ENCODE data around the gene MFSD12.

GRCh38 chr19:3515891-3516422, 41.4 kb downstream of the MFSD12 start:
- TF ChIP-seq ZNF274 (IDR thresholded peaks at IDR 0.05; ENCODE audit: borderline replicate concordance, extremely low read depth, low read length) (no peak), CTCF (IDR thresholded peaks at IDR 0.05; ENCODE audit: control extremely low read depth in 1 of 3, insufficient read depth in 1 of 3, low read depth in 1 of 3, low read length in 3 of 3) (no peak), HDAC2 (IDR thresholded peaks at IDR 0.05; ENCODE audit: borderline replicate concordance in 1 of 2, low read depth in 2 of 2, low read length in 2 of 2) (no peak)

Measured in H1 (cell line).